ENCODE results near the gene RBPMS2. TPM values are rescaled to one million over a fixed set of nuclear protein-coding genes. Genes with fewer than 3 reads are reported as not detected.

Gene RBPMS2
- total and polyA plus RNA-seq, 4 donors, result 0.42 to 7.9 (median 2.4) TPM

- Histone ChIP-seq H3K9ac (ENCODE audit: low read depth in 1 of 2, low read length in 2 of 2) (no peak overlapping the region), H3K9me3 (ENCODE audit: control insufficient read depth in 4 of 4, low read length in 3 of 4) (no peaks in the 10 kb centered on the region), H3K27ac (ENCODE audit: low read depth in 1 of 2, low read length in 2 of 2) (peak overlapping the region; percentile 45 to 70), H3K4me3 (ENCODE audit: low read depth in 1 of 3, low read length in 3 of 3) (peak overlapping the region in 1 of 3 donors; percentile 16), H3K4me1 (ENCODE audit: control insufficient read depth in 4 of 4, insufficient read depth in 4 of 4, low read length in 3 of 4) (peaks cover 17 to 64% (median 59%) of the 10 kb centered on the region in 4 donors), H3K36me3 (ENCODE audit: control insufficient read depth in 4 of 4, insufficient read depth in 3 of 4, low read depth in 1 of 4, low read length in 3 of 4) (no peaks in the 10 kb centered on the region), H3K27me3 (ENCODE audit: control insufficient read depth in 4 of 4, insufficient read depth in 4 of 4, low read length in 3 of 4) (no peaks in the 10 kb centered on the region)
- no peak for DNase-seq (ENCODE audit: low spot score)
- TF ChIP-seq REST (IDR thresholded peaks at IDR 0.05), result peak; percentile 41
- TF ChIP-seq SP1 (IDR thresholded peaks at IDR 0.05), result peak; percentile 91
- TF ChIP-seq FOXA2 (IDR thresholded peaks at IDR 0.05), result peak; percentile 78
- no peak for TF ChIP-seq RAD21 (IDR thresholded peaks at IDR 0.05)
- no peak for TF ChIP-seq GABPA (IDR thresholded peaks at IDR 0.05 in 1 of 2, conservative IDR thresholded peaks at IDR 0.05 in 1 of 2)
- TF ChIP-seq HNF4G (IDR thresholded peaks at IDR 0.05), result peak; percentile 73
- TF ChIP-seq NR2F2 (IDR thresholded peaks at IDR 0.05), result peak; percentile 26
- peak in 1 of 2 donors; percentile 68 for TF ChIP-seq JUND (IDR thresholded peaks at IDR 0.05)
- TF ChIP-seq, protein P1, sequence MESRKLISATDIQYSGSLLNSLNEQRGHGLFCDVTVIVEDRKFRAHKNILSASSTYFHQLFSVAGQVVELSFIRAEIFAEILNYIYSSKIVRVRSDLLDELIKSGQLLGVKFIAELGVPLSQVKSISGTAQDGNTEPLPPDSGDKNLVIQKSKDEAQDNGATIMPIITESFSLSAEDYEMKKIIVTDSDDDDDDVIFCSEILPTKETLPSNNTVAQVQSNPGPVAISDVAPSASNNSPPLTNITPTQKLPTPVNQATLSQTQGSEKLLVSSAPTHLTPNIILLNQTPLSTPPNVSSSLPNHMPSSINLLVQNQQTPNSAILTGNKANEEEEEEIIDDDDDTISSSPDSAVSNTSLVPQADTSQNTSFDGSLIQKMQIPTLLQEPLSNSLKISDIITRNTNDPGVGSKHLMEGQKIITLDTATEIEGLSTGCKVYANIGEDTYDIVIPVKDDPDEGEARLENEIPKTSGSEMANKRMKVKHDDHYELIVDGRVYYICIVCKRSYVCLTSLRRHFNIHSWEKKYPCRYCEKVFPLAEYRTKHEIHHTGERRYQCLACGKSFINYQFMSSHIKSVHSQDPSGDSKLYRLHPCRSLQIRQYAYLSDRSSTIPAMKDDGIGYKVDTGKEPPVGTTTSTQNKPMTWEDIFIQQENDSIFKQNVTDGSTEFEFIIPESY (IDR thresholded peaks at IDR 0.05), result peak; percentile 51
- TF ChIP-seq FOXA1 (IDR thresholded peaks at IDR 0.05), result peak; percentile 55
- peak; percentile 82 to 86 for TF ChIP-seq RXRA (IDR thresholded peaks at IDR 0.05)
- TF ChIP-seq HNF4A (conservative IDR thresholded peaks at IDR 0.05), result peak; percentile 96 to 97
- no peak for TF ChIP-seq EGR1 (IDR thresholded peaks at IDR 0.05; ENCODE audit: low read depth in 2 of 2)
- peak; percentile 69 for TF ChIP-seq YY1 (IDR thresholded peaks at IDR 0.05)
- no peak for TF ChIP-seq MAX (IDR thresholded peaks at IDR 0.05)
- TF ChIP-seq TAF1 (conservative IDR thresholded peaks at IDR 0.05), result no peak
- WGBS, result 33% methylated on average over 3 of the region's 3 CpGs
Observed at GRCh38 chr15:64705006-64705405, 70.4 kb downstream of the RBPMS2 start.

- no peaks in the 10 kb centered on the region for H3K27me3 ChIP-seq (ENCODE audit: control insufficient read depth in 4 of 4, insufficient read depth in 4 of 4, low read length in 3 of 4)
- WGBS, result 23% methylated on average over 7 of the region's 7 CpGs
- H3K4me1 ChIP-seq (ENCODE audit: control insufficient read depth in 4 of 4, insufficient read depth in 4 of 4, low read length in 3 of 4), result peaks cover 19 to 78% (median 69%) of the 10 kb centered on the region in 4 donors
- H3K4me3 ChIP-seq (ENCODE audit: low read depth in 1 of 3, low read length in 3 of 3), result peak overlapping the region; percentile 75 to 89 (median 82)
- H3K9ac ChIP-seq (ENCODE audit: low read depth in 1 of 2, low read length in 2 of 2), result peak overlapping the region in 1 of 2 donors; percentile 8
- H3K36me3 ChIP-seq (ENCODE audit: control insufficient read depth in 4 of 4, insufficient read depth in 3 of 4, low read depth in 1 of 4, low read length in 3 of 4), result no peaks in the 10 kb centered on the region
- no peaks in the 10 kb centered on the region for H3K9me3 ChIP-seq (ENCODE audit: control insufficient read depth in 4 of 4, low read length in 3 of 4)
- peak overlapping the region; percentile 83 to 92 for H3K27ac ChIP-seq (ENCODE audit: low read depth in 1 of 2, low read length in 2 of 2)
- TF ChIP-seq MAX (IDR thresholded peaks at IDR 0.05) (no peak), TAF1 (conservative IDR thresholded peaks at IDR 0.05) (no peak), YY1 (IDR thresholded peaks at IDR 0.05) (no peak), HNF4G (IDR thresholded peaks at IDR 0.05) (no peak), RXRA (IDR thresholded peaks at IDR 0.05) (no peak), FOXA2 (IDR thresholded peaks at IDR 0.05) (no peak), REST (IDR thresholded peaks at IDR 0.05) (no peak), RAD21 (IDR thresholded peaks at IDR 0.05) (no peak), JUND (IDR thresholded peaks at IDR 0.05) (no peak), SP1 (IDR thresholded peaks at IDR 0.05) (no peak)
- TF ChIP-seq, protein P1 (IDR thresholded peaks at IDR 0.05), result no peak
- DNase-seq (ENCODE audit: low spot score), result no peak
Observed at GRCh38 chr15:64703632-64703959, 71.8 kb downstream of the RBPMS2 start.

Measured in liver (tissue), 9 donors.